Bronchial epithelial cell (primary cell): ENCODE measurements around the gene RASSF10. TPM values are rescaled to one million over a fixed set of nuclear protein-coding genes. Genes with fewer than 3 reads are reported as not detected.

Experiments used
- DNase-seq: peaks from one replicate; pipeline ENCODE4 v3.0.0-alpha.2; 2010; ENCODE audit warnings: low read depth
- FAIRE-seq: peaks from 2 replicates; lab custom pipeline; 2011; peaks lifted over from hg19 to GRCh38; lab: Jason Lieb, UNC
- H3K27me3 ChIP-seq: 2 replicates; pipeline ENCODE4 v1.5.1; 2011; ENCODE audit warnings: low read length; ENCODE audit not compliant: control insufficient read depth, insufficient read depth
- H3K36me3 ChIP-seq: 2 replicates; pipeline ENCODE4 v1.5.1; 2011; ENCODE audit warnings: low read length; ENCODE audit not compliant: control insufficient read depth, insufficient read depth
- H3K4me3 ChIP-seq: 2 replicates; pipeline ENCODE4 v1.5.1; 2011; ENCODE audit warnings: mild to moderate bottlenecking, low read depth, low read length, control low read depth
- CTCF ChIP-seq: IDR thresholded peaks from 2 replicates; pipeline ENCODE4 v1.5.1; 2011; ENCODE audit warnings: mild to moderate bottlenecking, moderate library complexity, low read length, control low read depth, inconsistent platforms; ENCODE audit not compliant: insufficient read depth, severe bottlenecking
- total RNA-seq: library from RNA; depleted of rRNA; stranded (reverse); fragments of >200 nt; gene quantifications from 2 replicates; pipeline ENCODE4 v1.2.1, GENCODE V29; 2014

Gene RASSF10
- total RNA-seq, 1 donor from 2014 or later = 2.1 TPM

DNA sequence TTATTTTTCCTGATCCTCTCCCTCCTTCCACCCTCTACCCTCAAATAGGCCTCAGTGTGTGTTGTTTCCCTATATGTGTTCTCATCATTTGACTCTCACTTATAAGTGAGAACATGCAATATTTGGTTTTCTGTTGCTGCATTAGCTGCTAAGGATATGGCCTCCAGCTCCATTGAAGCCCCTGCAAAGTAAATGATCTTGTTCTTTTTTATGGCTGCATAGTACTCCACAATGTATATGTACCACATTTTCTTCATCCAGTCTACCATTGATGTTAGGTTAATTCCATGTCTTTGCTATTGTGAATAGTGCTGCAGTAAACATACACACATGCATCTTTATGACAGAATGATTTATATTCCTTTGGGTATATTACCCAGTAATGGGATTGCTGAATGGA, 13.3 kb upstream of the RASSF10 start:
- Histone ChIP-seq H3K4me3 (no peak overlapping the region), H3K36me3 (no peaks in the 10 kb centered on the region), H3K27me3 (no peaks in the 10 kb centered on the region)
- TF ChIP-seq CTCF = no peak
- FAIRE-seq = no peak
- no peak for DNase-seq

GRCh38 chr11:12997168-12997567, 11.9 kb upstream of the RASSF10 start:
- DNase-seq (no peak), FAIRE-seq (no peak)
- TF ChIP-seq CTCF = no peak
- H3K27me3 ChIP-seq = no peaks in the 10 kb centered on the region
- no peak overlapping the region for H3K4me3 ChIP-seq
- no peaks in the 10 kb centered on the region for H3K36me3 ChIP-seq

DNA sequence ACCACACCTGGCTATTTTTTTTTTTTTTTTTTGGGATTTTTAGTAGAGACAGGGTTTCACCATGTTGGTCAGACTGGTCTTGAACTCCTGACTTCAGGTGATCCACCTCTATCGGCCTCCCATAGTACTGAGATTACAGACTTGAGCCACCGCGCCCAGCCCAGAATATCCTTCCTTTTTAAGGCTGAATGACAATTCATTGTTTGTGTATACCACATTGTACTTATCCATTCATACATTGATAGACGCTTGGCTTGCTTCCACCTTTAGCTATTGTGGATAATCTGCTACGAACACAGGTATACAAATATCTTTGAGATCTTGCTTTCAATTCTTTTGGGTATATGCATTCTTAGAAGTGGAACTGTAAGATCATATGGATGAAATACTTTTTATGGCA, 10.8 kb upstream of the RASSF10 start:
- Histone ChIP-seq H3K36me3 (no peaks in the 10 kb centered on the region), H3K27me3 (no peaks in the 10 kb centered on the region), H3K4me3 (no peak overlapping the region)
- FAIRE-seq = no peak
- DNase-seq = no peak
- TF ChIP-seq CTCF = no peak

DNA sequence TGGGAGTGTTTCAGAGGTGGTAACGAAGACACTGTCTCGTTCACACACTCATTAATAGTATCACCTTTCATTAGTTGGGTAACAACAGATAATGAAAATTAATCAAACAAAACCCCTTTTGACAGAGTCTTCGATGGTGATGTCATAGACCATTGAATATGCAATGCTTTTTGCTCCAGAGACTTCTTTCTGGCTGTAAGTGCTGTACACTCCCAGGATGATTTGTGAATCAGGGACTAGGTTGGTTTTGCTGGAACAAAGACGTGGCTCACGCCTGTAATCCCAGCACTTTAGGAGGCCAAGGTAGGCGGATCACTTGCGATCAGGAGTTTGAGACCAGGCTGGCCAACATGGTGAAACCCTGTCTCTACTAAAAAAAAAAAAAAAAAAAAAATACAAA, 9.5 kb upstream of the RASSF10 start:
- no peak for DNase-seq
- FAIRE-seq = no peak
- no peak for TF ChIP-seq CTCF
- Histone ChIP-seq H3K27me3 (no peaks in the 10 kb centered on the region), H3K4me3 (no peak overlapping the region), H3K36me3 (no peaks in the 10 kb centered on the region)

GRCh38 chr11:13000116-13000515, 9.0 kb upstream of the RASSF10 start:
- DNase-seq = no peak
- no peak for FAIRE-seq
- Histone ChIP-seq H3K36me3 (no peaks in the 10 kb centered on the region), H3K4me3 (no peak overlapping the region), H3K27me3 (no peaks in the 10 kb centered on the region)
- TF ChIP-seq CTCF = no peak

GRCh38 chr11:13000721-13001120, 8.4 kb upstream of the RASSF10 start:
- no peak for TF ChIP-seq CTCF

More at GRCh38 chr11:13000721-13001120, 8.4 kb upstream of the RASSF10 start:
- Histone ChIP-seq H3K27me3 (no peaks in the 10 kb centered on the region), H3K4me3 (no peak overlapping the region), H3K36me3 (no peaks in the 10 kb centered on the region)
- DNase-seq (no peak), FAIRE-seq (no peak)
